ENCODE results near the gene SPOCK2.
"Not testable (repeated sequence)": the region's sequence is repeated elsewhere in the genome, so short reads cannot be mapped to it uniquely, and the experiment has no call there.

The SPOCK2 gene

DNA sequence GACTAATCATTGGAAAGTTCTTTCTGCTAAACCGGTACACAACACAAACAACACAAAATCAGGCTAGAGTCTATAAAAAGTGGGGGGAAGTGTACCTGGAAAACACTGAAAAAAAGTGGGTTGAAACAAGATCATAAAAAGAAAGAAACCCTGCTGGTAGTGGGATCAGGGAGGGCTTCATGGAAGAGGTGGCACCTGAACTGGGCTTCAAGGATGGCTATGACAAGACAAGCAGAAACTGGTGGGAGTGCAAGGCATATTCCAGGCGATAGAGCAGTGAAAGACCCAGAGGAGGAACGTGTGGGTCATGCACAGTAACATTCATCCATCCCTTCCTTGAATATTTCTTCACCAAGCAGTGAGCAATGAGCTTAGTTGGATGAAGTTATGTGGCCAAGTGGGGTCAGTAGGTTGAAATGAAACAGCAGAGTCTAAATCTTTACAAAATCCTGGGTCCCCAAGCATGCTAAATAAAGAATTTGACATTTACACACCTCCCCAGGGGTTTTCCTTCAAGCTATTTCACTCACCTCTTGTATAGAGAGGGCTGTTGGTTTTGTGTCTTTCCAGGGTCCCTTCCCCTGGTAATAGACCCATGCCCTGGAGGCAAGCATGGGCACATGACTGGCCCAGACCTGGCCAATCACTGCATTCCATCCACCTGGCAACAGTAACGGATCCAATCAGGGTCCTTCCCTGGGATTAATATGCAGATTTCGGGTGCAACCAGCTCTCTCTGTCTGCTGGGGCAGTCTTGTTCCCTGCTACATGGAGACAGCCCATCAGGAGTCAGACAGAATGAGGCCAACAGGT, 38.2 kb downstream of the SPOCK2 start:
- DNase-seq: no peak

DNA sequence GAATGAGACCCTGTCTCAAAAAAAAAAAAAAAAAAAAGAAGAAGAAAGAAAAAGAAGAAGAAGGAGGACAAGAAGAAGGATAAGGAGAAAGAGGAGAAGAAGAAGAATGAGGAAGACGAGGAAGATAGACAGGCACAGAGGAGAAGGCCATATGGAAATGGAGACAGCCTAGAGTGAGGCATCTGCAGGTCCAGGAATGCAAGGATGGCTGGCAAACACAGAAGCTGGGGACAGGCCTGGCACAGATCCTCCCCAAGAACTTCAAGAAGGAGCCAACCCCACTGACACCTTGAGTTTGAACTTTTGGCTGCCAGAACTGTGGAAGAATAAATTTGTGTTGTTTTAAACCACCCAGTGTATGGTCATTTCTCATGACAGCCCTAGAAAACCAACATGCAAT, 38.9 kb downstream of the SPOCK2 start:
- DNase-seq: no peak

DNA sequence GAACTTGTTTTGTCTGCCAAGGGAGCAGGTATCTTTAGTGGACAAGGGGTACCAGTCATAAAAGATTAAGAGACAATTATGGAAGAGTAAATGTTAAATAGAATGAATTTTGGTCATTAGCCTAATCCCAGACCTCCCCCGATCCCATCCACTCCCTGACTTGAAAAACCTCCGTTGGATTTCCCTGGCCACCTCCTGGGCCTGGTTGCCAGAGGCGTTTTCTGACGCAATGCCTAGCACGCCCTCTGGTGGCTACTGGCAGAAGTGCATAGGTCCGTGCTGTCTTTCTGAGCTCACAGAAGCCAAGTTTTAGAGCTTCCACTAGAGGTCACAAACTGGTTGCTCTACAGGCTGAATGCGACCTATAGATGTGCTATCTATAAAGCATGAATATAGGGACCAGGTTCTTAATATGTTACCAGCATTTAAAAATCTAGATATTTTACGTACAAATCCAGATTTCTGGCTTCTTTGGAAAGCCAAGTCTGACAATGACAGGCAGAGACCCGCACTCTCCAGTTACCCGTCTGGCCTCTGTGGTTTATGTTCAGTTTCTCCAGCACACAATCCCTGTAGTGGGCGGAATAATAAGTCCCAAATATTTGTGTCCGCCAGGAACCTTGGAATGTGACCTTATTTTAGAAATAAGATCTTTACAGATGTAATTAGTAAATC, 39.8 kb downstream of the SPOCK2 start:
- peak; percentile 80 for DNase-seq

DNA sequence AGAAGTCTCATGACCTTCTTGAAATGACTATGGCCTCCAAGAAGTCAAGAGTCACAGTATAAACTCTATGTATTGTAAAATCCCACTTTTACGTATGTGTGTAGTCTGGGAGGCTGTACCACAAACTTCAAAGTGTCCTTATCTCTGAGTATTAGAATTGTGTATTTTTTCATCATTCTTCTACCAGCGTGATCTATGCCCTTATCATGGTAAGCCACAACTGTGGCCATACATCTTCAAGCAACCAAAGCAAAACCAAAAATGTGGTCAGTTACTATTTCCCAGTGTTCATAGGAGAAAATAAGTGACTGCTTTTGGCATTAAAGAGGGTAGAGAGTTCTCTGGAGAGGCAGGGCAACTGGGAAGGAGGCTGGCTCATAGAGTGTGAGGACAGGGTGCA, 42.8 kb downstream of the SPOCK2 start:
- DNase-seq: no peak

DNA sequence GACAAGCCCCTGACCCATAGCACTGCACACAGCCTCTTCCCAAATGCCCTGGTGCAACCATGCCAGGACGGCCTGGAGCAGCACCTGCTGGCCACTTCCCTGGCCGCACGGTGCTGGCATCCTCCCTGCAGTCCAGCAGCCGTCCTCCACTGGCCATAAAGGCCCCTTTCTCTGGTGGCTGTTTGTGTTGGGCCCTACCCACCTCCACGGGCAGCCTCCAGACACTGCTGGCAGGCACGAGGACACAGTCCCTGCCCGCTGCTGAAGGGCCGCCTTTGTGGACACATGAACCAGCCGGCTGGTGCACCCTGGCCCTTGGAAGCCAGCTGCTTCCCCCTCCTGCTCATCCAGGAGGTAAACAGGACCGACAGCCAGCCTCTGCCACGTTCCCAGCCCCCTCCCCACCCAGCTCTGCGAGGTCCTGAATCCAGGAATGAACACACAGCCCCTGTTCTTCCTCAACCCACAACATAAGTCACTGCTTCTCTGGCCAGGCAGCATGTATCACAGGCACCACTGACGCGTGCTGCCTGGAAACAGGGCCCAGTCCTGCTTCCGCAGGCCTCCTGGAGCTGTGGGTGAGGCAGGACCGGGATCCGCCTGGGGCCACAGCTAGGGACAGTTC, 43.8 kb downstream of the SPOCK2 start:
- no peak for DNase-seq

DNA sequence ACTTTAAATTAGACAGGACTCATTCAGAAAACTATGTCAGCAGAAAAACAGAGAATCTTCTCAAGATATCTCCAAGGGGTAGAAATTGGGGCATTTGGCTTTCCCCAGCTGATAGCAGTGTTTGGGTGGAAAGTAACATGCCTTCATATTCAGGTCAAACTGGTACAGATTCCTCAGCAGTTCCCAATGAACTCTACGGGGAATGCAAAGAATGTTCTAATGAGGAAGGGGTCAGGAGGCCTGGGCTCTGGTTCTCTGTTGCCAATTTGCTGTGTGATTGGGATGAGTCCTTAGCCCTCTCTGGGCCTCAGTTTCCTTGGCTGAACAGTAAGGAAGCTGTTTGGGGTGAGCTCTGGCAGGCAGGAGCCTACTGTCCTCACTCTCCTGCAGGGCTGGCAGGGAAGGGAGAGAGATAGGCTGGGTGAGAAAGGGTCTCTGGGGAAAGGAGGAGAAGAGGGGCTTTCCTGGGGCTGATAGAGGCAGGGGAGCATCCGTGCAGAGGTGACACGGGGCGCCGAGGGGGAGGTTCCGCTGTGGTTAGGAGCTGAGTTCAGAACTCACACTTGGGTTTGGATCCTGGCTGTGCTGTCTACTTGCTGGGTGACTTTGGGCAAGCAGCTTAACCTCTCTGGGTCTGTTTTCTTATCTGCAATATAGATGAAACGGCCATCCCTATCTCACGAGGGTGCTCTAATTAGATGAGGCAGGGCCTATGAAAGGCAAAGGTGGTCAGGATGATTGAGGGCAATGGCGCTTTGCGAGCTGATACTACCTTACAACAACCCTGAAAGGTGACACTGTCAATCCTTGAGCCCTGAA, 45.1 kb downstream of the SPOCK2 start:
- DNase-seq: no peak

DNA sequence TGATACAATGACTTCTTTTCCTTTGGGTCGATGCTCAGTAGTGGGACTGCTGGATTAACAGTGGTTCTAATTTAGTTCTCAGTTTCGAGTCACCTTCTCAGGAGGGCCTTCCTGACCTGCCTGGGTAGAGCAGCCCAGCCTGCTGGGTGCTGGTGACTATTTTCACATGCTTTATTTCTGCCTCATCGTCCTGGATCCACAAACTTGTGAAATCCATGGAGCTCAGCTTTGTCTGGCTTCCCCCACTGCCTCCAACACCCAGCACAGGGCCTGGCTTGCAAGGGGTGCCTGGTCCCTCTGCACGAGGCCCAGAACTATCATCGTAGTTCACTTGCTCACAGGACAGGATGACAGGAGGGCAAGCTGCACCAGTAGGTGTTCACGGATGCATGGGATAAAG, 46.9 kb downstream of the SPOCK2 start:
- DNase-seq: no peak

DNA sequence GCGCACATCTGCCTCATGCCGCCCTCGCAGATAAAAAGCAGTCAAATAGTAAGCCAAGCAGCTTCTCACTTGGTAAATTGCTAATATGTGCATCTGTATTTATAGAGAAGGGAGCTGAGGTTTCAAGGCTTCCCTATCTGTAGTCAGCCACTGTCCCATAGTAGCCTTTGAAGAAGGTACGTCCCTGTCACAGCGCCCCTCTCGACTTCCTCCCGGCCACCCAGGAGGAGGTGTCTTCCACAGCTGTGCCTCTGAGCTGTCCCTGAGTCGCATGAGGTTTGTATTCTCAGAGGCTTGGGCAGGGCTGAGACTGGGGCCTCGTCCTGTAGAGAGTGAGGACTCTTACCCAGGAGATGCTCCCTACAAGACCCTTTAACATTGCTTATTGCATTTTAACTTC, 49.0 kb downstream of the SPOCK2 start:
- no peak for DNase-seq

DNA sequence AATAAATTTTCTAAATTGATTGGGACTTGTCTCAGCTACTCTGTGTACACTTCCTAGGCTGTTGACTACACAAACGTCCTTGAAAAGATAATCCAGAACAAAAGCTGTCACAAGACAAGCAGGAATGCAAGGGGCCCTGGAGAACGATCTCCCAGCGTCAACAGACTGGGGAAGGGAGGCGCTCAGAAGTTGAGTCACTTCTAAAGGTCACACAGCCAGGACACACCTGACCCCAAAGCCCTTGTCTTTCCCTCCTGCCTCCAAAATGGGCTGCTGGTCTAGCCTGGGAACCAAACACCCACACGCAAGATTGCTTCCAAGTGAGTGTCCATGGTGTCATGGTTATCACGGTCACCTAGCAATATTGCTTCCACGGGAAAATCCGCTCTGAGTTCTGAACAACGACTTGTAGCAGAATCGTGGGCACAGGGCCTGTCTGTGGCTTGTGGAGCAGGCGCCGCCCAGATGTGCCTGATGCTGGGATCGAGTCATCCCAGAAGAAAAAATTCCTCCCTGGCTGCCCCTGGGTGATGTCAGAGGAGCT, 49.8 kb downstream of the SPOCK2 start:
- no peak for DNase-seq

DNA sequence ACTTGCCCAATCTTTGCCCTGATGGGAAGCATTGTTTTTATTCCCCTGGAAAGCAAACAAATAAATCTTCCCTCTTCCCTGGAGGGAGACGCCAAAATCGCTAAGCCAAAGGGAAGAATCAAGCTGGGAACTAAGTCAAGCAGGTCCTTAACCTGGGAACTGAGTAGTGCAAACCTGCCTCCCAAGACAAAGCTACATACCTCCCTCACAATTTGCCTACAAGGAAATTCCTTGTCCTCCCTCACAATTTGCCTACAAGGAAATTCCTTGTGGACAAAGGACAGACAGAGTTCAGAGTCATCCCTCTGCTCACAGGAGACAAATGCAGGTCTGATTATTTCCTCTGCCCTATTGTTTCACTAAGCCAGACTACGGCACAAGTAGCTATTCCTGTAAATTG, 50.5 kb downstream of the SPOCK2 start:
- DNase-seq: no peak

DNA sequence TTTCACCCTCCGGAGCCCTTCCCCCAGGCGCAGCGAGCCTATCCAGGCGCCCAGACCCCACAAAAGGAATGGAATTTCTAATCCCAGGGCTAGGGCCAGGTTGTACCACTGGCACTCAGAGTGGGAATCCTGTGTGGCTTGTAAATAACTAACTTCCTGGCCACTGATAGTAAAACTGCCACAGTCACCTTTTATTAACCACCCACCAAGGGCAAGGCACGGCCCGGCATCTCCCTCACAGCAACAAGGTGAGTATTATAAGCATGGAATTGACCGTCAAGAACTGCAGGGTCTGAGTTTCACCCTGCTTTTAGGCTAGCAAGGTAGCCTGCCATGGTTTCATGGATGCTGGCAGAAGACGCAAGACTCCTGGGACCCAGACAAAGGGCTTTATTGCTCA, 51.1 kb downstream of the SPOCK2 start:
- DNase-seq: no peak

DNA sequence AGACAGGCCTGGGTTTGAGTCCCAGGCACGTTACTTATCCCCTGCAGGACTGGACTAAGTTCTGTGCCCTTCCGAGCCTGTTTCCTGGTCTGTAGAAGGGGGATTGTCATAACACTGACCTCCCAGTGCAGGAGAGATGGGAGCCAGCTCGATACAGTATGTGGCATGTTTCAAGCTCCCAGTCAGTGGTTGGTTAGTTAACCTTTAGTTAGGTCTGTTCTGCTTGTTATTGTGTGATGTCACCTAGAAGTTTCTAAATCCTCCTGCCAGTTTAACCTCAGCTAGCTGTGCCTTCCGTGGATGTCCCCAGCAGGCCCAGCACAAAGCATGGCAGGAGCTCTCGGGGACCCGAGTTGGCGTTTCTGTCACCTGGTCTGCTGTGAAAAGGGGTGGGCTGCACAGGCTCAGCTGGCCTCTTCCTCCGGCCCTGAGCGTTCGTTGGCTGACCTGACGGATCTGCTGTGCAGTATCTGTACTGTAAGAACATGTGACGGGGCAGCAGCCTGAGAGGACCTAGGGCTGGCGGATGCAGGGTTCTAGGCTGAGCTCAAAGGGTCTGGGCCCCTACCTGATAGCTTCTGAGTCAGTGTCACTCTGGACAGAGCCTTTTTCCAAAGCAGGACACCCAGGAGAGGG, 53.0 kb downstream of the SPOCK2 start:
- DNase-seq: no peak

DNA sequence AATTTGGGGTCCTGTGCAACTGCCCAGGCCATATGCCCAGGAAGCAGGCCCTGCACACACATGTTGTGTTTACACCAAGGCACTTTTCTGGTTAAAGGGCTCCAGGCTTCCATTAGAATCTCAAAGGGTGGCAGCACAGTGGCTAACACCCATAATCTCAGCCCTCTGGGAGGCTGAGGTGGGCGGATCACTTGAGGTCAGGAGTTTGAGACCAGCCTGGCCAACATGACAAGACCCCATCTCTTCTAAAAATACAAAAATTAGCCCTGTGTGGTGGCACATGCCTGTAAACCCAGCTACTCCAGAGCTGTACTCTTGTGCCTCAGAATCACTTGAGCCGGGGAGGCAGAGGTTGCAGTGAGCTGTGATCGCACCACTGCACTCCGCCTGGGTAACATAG, 53.6 kb downstream of the SPOCK2 start:
- no peak for DNase-seq

DNA sequence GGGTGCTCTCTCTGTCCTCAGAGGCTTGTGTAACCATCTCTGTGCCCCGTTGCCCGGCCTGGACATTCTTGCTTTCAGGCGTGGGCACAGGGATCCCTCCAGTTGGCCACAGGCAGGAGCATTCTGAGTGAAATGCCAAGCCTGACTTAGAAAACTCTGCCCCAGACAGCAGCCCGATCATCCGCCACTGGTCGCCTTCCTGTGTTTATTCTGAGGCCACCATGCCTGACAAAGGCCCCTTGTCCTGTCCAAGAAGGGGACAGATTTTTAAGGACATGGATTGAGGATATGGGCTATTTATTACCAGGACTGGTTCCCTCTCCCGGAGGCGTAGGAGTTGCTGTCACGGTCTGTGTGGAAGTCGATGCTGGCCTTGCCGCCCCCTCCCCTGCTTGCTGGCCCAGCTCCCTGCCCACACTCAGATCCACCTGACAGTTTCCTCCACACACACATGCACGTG, 54.3 kb downstream of the SPOCK2 start:
- DNase-seq: no peak

DNA sequence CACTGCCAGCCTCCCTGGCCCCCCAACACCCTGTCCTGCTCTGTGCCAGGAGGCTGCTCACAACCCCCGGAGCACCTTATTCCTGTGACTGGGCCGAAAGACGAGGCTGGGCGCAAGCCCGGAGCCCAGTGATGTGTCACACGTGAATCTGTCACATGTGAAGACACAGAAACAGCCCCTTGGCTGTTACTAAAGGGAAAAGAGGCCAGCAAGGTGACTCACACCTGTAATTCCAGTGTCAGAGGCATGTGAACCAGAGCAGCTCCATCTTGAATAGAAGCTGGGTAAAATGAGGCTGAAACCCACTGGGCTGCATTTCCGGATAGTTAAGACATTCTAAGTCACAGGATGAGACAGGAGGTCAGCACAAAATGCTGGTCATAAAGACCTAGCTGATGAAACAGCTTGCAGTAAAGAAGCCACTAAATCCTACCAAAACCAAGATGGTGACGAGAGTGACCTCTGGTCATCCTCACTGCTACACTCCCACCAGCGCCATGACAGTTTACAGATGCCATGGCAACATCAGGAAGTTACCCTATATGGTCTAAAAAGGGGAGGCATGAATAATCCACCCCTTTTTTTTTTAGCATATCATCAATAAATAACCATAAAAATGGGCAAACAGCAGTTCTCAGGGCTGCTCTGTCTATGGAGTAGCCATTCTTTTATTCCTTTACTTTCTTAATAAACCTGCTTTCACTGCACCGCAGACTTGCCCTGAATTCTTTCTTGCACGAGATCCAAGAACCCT, 55.8 kb downstream of the SPOCK2 start:
- not testable (repeated sequence) for DNase-seq

DNA sequence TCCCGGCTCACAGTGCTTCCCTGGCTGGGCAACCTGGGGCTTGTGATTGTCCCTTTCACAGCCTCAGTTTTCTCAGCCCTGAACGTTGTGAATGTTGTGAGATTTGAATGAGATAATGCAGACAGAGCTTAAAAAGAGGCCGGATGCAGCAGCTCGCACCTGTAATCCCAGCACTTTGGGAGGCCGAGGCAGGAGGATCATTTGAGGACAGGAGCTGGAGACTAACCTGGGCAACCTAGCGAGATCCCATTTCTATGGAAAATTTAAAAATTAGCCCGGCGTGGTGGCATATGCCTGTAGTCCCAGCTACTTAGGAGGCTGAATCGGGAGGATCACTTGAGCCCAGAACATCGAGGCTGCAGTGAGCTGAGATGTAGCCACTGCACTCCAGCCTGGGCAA, 56.6 kb downstream of the SPOCK2 start:
- no peak for DNase-seq

DNA sequence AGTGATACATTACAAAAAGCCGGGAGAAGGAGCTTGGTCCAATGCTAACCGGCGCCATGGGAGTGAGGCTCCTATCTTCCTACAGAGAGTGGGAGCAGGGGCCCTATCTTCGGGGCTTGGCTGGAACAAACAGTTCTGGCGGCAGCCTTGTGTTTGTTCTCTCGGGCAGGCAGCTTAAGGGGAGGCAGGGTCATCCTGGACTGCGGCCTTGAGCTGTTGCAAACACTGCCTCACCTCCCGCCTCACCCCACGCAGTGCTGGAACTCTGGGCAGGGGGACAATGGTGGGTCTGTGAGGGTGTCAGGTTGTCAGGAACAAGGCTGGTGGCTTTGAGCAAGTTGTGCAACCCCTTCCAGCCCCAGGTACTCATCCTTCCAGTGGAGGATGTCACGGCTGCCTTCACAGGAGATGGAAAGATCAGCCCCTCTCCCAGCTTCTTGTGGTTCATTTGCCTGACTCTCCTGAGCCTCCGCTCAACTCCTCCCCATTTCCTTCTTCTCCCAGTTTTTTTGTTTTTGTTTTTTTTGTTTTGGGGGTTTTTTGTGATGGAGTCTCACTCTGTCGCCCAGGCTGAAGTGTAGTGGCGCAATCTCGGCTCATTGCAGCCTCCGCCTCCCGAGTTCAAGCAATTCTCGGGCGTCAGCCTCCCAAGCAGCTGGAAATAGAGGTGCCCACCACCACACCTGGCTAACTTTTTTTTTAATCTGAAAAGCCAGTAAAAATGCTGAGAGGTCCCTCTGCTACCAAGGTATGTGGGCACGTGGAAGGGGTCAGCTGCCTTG, 57.4 kb downstream of the SPOCK2 start:
- no peak for DNase-seq

DNA sequence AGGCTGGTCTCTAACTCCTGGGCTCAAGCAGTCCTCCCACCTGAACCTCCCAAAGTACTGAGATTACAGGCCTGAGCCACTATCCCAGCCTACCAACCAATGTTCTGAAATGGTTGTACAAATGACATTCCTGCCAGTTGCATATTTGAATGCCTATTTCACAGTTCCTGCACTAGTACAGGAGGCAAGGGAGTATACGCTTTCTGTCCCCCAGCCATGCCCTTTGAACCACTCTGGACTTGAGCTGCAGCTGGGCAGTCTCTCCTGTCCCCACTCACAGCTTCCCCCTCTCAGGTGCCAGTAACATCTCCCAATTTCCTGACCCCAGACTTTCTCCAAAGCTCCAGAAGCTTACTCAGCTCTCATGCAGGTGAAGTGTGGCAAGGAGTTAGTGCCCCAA, 58.9 kb downstream of the SPOCK2 start:
- DNase-seq: no peak

DNA sequence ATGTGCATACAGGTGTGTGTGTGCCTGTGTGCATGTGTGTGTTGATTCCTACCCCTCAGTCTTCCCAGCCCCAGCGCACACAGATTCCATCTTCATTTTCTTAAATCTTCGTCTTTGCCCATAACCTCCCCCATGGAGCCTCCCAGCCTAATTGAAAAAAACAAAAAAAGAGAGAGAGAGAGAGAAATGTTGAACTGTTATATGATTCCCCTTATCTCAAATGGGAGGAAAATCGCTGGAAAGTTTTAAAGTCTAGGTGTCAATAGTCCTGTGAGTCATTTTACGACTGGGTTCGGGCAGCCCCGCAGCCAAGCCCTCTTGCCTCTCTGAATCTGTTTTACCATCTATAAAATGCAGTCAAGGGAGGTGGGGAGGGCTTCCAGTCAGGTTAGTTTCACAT, 60.9 kb downstream of the SPOCK2 start:
- no peak for DNase-seq

DNA sequence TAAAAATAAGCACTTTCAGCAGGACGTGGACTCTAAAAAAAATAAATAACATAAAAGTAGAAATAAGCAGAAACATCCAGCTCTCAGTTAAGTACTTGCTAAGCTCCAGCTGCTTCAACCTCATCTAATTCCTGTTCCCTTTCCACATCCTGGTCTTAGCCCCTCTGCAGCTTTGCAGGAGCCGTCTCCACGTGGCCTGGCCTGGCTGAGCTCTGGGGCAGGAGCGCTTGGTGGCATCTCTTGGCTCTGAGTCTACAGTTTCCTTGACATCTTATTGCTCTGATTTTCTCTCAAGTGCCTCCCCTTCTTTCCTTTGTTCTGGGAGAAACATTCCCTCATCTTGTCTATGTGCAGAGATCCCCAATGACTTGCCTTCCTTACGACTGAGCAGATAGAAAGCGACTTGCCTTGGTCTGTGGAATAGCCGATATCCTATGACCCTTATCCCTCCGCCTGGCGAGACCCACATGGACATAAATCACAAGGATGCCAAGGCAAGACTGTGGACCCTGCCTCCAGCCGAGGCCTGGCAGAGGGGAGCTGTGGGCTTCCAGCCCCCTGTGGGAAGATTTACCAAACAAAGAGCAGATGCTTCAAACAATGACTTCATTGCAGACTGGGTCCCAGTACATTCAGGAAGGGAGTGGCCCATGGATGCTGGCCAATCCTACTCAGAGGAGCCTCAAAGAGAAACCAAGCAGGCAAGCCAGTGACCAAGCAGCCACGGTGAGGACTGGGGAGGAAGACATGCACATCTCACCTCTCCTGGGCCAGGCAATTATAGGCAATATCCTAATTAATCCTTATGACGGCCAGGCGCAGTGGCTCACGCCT, 61.9 kb downstream of the SPOCK2 start:
- DNase-seq: peak; percentile 14
